ENCODE data around the gene PTPN3. TPM values are rescaled to one million over a fixed set of nuclear protein-coding genes. Genes with fewer than 3 reads are reported as not detected.

Gene PTPN3
- total and polyA plus RNA-seq, 7 experiments from 2014 or later = 0.89 TPM; not detected in 6

- Mint-ChIP-seq H3K4me3 (peak overlapping the region in 1 of 10 donors; percentile 38), H3K4me1 (peaks cover 0 to 43% (median 0%) of the 10 kb centered on the region in 7 donors), H3K9me3 (peaks cover 0 to 1% (median 0%) of the 10 kb centered on the region in 11 donors), H3K36me3 (no peaks in the 10 kb centered on the region), H3K27ac (peak overlapping the region in 1 of 9 donors; percentile 85), H3K27me3 (peaks cover 2 to 41% (median 22%) of the 10 kb centered on the region in 5 donors)
- ATAC-seq = no peak
- intact Hi-C loops (cut with micrococcal nuclease) = loop anchor here in 1 of 2 donors (5.0 to 10.0 kb wide), 4 partner anchors 45 to 482 kb away; partner anchors contain the start of genes ABITRAM, CTNNAL1 and ELP1
- no peak for DNase-seq
- no peaks in the 10 kb centered on the region for H3K27me3 ChIP-seq (ENCODE audit: control insufficient read depth in 2 of 2, insufficient read depth in 2 of 2, low read length in 2 of 2)
- H3K36me3 ChIP-seq (ENCODE audit: control insufficient read depth in 2 of 3, insufficient read depth in 3 of 3, low read length in 3 of 3) = no peaks in the 10 kb centered on the region
- H3K4me3 ChIP-seq (ENCODE audit: low read length) = no peak overlapping the region
- CTCF ChIA-PET = no interaction called here
- H3K9me3 ChIP-seq (ENCODE audit: control insufficient read depth in 2 of 3, low read length in 3 of 3) = no peaks in the 10 kb centered on the region
- POLR2A ChIA-PET = no interaction called here
- no peak overlapping the region for H3K27ac ChIP-seq (ENCODE audit: low read depth, low read length)
- H3K4me1 ChIP-seq (ENCODE audit: control insufficient read depth in 2 of 2, insufficient read depth in 2 of 2, low read length in 2 of 2) = no peaks in the 10 kb centered on the region
These were observed 81.1 kb downstream of the PTPN3 start for GRCh38 chr9:109417054-109417453.

GRCh38 chr9:109416135-109416706 is 81.9 kb downstream of the PTPN3 start:
- Histone ChIP-seq H3K27ac (ENCODE audit: low read depth, low read length) (no peak overlapping the region), H3K4me3 (ENCODE audit: low read length) (no peak overlapping the region), H3K27me3 (ENCODE audit: control insufficient read depth in 2 of 2, insufficient read depth in 2 of 2, low read length in 2 of 2) (no peaks in the 10 kb centered on the region), H3K36me3 (ENCODE audit: control insufficient read depth in 2 of 3, insufficient read depth in 3 of 3, low read length in 3 of 3) (no peaks in the 10 kb centered on the region), H3K4me1 (ENCODE audit: control insufficient read depth in 2 of 2, insufficient read depth in 2 of 2, low read length in 2 of 2) (no peaks in the 10 kb centered on the region), H3K9me3 (ENCODE audit: control insufficient read depth in 2 of 3, low read length in 3 of 3) (no peaks in the 10 kb centered on the region)
- peak in 1 of 9 donors; percentile 52 for DNase-seq
- H3K4me3 Mint-ChIP-seq = no peak overlapping the region
- H3K9me3 Mint-ChIP-seq = peaks cover 0 to 1% (median 0%) of the 10 kb centered on the region in 11 donors
- POLR2A ChIA-PET = no interaction called here
- peaks cover 0 to 52% (median 0%) of the 10 kb centered on the region in 7 donors for H3K4me1 Mint-ChIP-seq
- intact Hi-C loops (cut with micrococcal nuclease) = loop anchor here in 1 of 2 donors (1.0 to 10.0 kb wide), 5 partner anchors 24 to 481 kb away; partner anchors contain the start of genes ABITRAM, CTNNAL1 and ELP1
- CTCF ChIA-PET = no interaction called here
- no peak for ATAC-seq
- peaks cover 2 to 38% (median 22%) of the 10 kb centered on the region in 5 donors for H3K27me3 Mint-ChIP-seq
- no peaks in the 10 kb centered on the region for H3K36me3 Mint-ChIP-seq
- peak overlapping the region in 1 of 9 donors; percentile 85 for H3K27ac Mint-ChIP-seq

GRCh38 chr9:109414125-109414785 is 83.9 kb downstream of the PTPN3 start:
- Histone ChIP-seq H3K4me3 (ENCODE audit: low read length) (no peak overlapping the region), H3K27ac (ENCODE audit: low read depth, low read length) (no peak overlapping the region), H3K4me1 (ENCODE audit: control insufficient read depth in 2 of 2, insufficient read depth in 2 of 2, low read length in 2 of 2) (no peaks in the 10 kb centered on the region), H3K9me3 (ENCODE audit: control insufficient read depth in 2 of 3, low read length in 3 of 3) (no peaks in the 10 kb centered on the region), H3K36me3 (ENCODE audit: control insufficient read depth in 2 of 3, insufficient read depth in 3 of 3, low read length in 3 of 3) (no peaks in the 10 kb centered on the region), H3K27me3 (ENCODE audit: control insufficient read depth in 2 of 2, insufficient read depth in 2 of 2, low read length in 2 of 2) (no peaks in the 10 kb centered on the region)
- ATAC-seq (no peak), DNase-seq (no peak)
- Mint-ChIP-seq H3K9me3 (peaks cover 0 to 1% (median 0%) of the 10 kb centered on the region in 11 donors), H3K27ac (no peak overlapping the region), H3K4me1 (peaks cover 0 to 65% (median 0%) of the 10 kb centered on the region in 7 donors), H3K36me3 (no peaks in the 10 kb centered on the region), H3K4me3 (no peak overlapping the region), H3K27me3 (peaks cover 2 to 27% (median 17%) of the 10 kb centered on the region in 5 donors)
- CTCF ChIA-PET = no interaction called here
- intact Hi-C loops (cut with micrococcal nuclease) = loop anchor here in 1 of 2 donors (5.0 to 10.0 kb wide), 5 partner anchors 92 to 479 kb away; partner anchors contain the start of genes ABITRAM, CTNNAL1, ELP1 and EPB41L4B
- POLR2A ChIA-PET = no interaction called here

- Histone ChIP-seq H3K27ac (ENCODE audit: low read depth, low read length) (no peak overlapping the region), H3K27me3 (ENCODE audit: control insufficient read depth in 2 of 2, insufficient read depth in 2 of 2, low read length in 2 of 2) (no peaks in the 10 kb centered on the region), H3K36me3 (ENCODE audit: control insufficient read depth in 2 of 3, insufficient read depth in 3 of 3, low read length in 3 of 3) (no peaks in the 10 kb centered on the region), H3K9me3 (ENCODE audit: control insufficient read depth in 2 of 3, low read length in 3 of 3) (no peaks in the 10 kb centered on the region), H3K4me1 (ENCODE audit: control insufficient read depth in 2 of 2, insufficient read depth in 2 of 2, low read length in 2 of 2) (no peaks in the 10 kb centered on the region), H3K4me3 (ENCODE audit: low read length) (no peak overlapping the region)
- Mint-ChIP-seq H3K4me1 (peaks cover 0 to 53% (median 0%) of the 10 kb centered on the region in 7 donors), H3K36me3 (no peaks in the 10 kb centered on the region), H3K27me3 (peaks cover 0 to 21% (median 17%) of the 10 kb centered on the region in 5 donors), H3K27ac (peak overlapping the region in 1 of 9 donors; percentile 81), H3K4me3 (peak overlapping the region in 1 of 10 donors; percentile 48), H3K9me3 (no peaks in the 10 kb centered on the region)
- intact Hi-C loops (cut with micrococcal nuclease) = loop anchor here in 1 of 2 donors (5.0 to 10.0 kb wide), 5 partner anchors 90 to 477 kb away; partner anchors contain the start of genes ABITRAM, CTNNAL1, ELP1 and EPB41L4B
- no peak for ATAC-seq
- ChIA-PET CTCF (no interaction called here), POLR2A (no interaction called here)
- no peak for DNase-seq
These were observed 86.2 kb downstream of the PTPN3 start for GRCh38 chr9:109411798-109412352.

- Histone ChIP-seq H3K27ac (ENCODE audit: low read depth, low read length) (no peak overlapping the region), H3K4me3 (ENCODE audit: low read length) (no peak overlapping the region), H3K27me3 (ENCODE audit: control insufficient read depth in 2 of 2, insufficient read depth in 2 of 2, low read length in 2 of 2) (no peaks in the 10 kb centered on the region), H3K9me3 (ENCODE audit: control insufficient read depth in 2 of 3, low read length in 3 of 3) (no peaks in the 10 kb centered on the region), H3K36me3 (ENCODE audit: control insufficient read depth in 2 of 3, insufficient read depth in 3 of 3, low read length in 3 of 3) (no peaks in the 10 kb centered on the region), H3K4me1 (ENCODE audit: control insufficient read depth in 2 of 2, insufficient read depth in 2 of 2, low read length in 2 of 2) (no peaks in the 10 kb centered on the region)
- intact Hi-C loops (cut with micrococcal nuclease) = loop anchor here in 1 of 2 donors (5.0 to 10.0 kb wide), 5 partner anchors 89 to 476 kb away; partner anchors contain the start of genes ABITRAM, CTNNAL1, ELP1 and EPB41L4B
- ChIA-PET POLR2A (no interaction called here), CTCF (no interaction called here)
- peak overlapping the region in 1 of 9 donors; percentile 81 for H3K27ac Mint-ChIP-seq
- H3K4me1 Mint-ChIP-seq = peaks cover 0 to 50% (median 0%) of the 10 kb centered on the region in 7 donors
- peak overlapping the region in 1 of 10 donors; percentile 31 for H3K4me3 Mint-ChIP-seq
- ATAC-seq (no peak), DNase-seq (no peak)
- H3K27me3 Mint-ChIP-seq = peaks cover 0 to 21% (median 17%) of the 10 kb centered on the region in 5 donors
- no peaks in the 10 kb centered on the region for H3K36me3 Mint-ChIP-seq
- H3K9me3 Mint-ChIP-seq = no peaks in the 10 kb centered on the region
These were observed 86.9 kb downstream of the PTPN3 start for GRCh38 chr9:109411069-109411761.

- POLR2A ChIA-PET = no interaction called here
- Mint-ChIP-seq H3K4me3 (peak overlapping the region in 1 of 10 donors; percentile 2), H3K27me3 (peaks cover 0 to 11% (median 7%) of the 10 kb centered on the region in 5 donors), H3K36me3 (no peaks in the 10 kb centered on the region), H3K9me3 (no peaks in the 10 kb centered on the region), H3K4me1 (peaks cover 0 to 37% (median 0%) of the 10 kb centered on the region in 7 donors), H3K27ac (no peak overlapping the region)
- intact Hi-C loops (cut with micrococcal nuclease) = loop anchor here in 1 of 2 donors (5.0 to 10.0 kb wide), 5 partner anchors 88 to 475 kb away; partner anchors contain the start of genes ABITRAM, CTNNAL1, ELP1 and EPB41L4B
- DNase-seq (no peak), ATAC-seq (no peak)
- CTCF ChIA-PET = interaction anchor here (0.6 kb wide), 1 partner anchor 60 kb away, joined by 7 read pairs; no protein-coding TSS in a partner anchor
- no peaks in the 10 kb centered on the region for H3K4me1 ChIP-seq (ENCODE audit: control insufficient read depth in 2 of 2, insufficient read depth in 2 of 2, low read length in 2 of 2)
- H3K36me3 ChIP-seq (ENCODE audit: control insufficient read depth in 2 of 3, insufficient read depth in 3 of 3, low read length in 3 of 3) = no peaks in the 10 kb centered on the region
- no peak overlapping the region for H3K4me3 ChIP-seq (ENCODE audit: low read length)
- no peaks in the 10 kb centered on the region for H3K9me3 ChIP-seq (ENCODE audit: control insufficient read depth in 2 of 3, low read length in 3 of 3)
- H3K27ac ChIP-seq (ENCODE audit: low read depth, low read length) = no peak overlapping the region
- no peaks in the 10 kb centered on the region for H3K27me3 ChIP-seq (ENCODE audit: control insufficient read depth in 2 of 2, insufficient read depth in 2 of 2, low read length in 2 of 2)
These were observed 88.2 kb downstream of the PTPN3 start for GRCh38 chr9:109409773-109410397.

Measured in naive thymus-derived CD4-positive, alpha-beta T cell (primary cell).